K562 (cell line): ENCODE measurements around the gene NSUN6. TPM values are rescaled to one million over a fixed set of nuclear protein-coding genes. Genes with fewer than 3 reads are reported as not detected.
A peak's percentile ranks its signal among the peaks of the same experiment; 100 is the strongest.

Source experiments
- ATAC-seq: fragments of 200-7000 bp; cut with Tn5 transposase; 3 replicates; pipeline ENCODE4 v1.9.1; 2020; ENCODE audit warnings: moderate library complexity
- BruUV-seq: library from RNA; stranded (reverse); fragments of 400-500 nt; replicated peaks from 2 replicates; lab custom pipeline; 2021; lab: Mats Ljungman, UMichigan
- CTCF ChIA-PET: fragments of 300-600 bp; formaldehyde crosslinking; extraction: SDS; loops from one replicate; lab custom pipeline; 2021; ENCODE audit warnings: low intra/inter-chr PET ratio; lab: Yijun Ruan, JAX
- POLR2A ChIA-PET: fragments of 300-600, 350-650 bp; sonication (Branson Sonifier 250); formaldehyde crosslinking; extraction: SDS; loops from one replicate; lab custom pipeline; 2021; ENCODE audit warnings: antibody characterized with exemption, inconsistent platforms; lab: Yijun Ruan, JAX
- DNase-seq, 4 experiments: peaks; one replicate each; pipeline versions ENCODE4 v3.0.0 to v3.0.0-alpha.2; 2011 to 2018; ENCODE audit warnings: low spot score in 3 of 4, mixed read lengths in 3 of 4; ENCODE audit errors: extremely low read depth in 1 of 4
- FAIRE-seq: peaks from 2 replicates; lab custom pipeline; 2011; peaks lifted over from hg19 to GRCh38; lab: Jason Lieb, UNC
- H2AFZ ChIP-seq: 2 replicates; pipeline ENCODE4 v1.6.0; 2011; ENCODE audit warnings: low read depth, low read length, control low read depth, inconsistent platforms
- H3K27ac ChIP-seq: fragments of 200-600 bp; 3 replicates; pipeline ENCODE4 v1.8.0; 2011; ENCODE audit warnings: low read depth, mild to moderate bottlenecking, control low read depth, inconsistent platforms, low read length, moderate library complexity, mixed read lengths; ENCODE audit errors: extremely low read depth
- H3K27me3 ChIP-seq, 2 experiments: fragments of 300-600 bp in 1 of 2; 2 replicates in 1 of 2; 3 replicates in 1 of 2; pipeline versions ENCODE4 v1.6.0 to v1.8.0; 2011; ENCODE audit warnings: inconsistent platforms in 2 of 2, low read length in 2 of 2, mild to moderate bottlenecking in 1 of 2, mixed read lengths in 1 of 2, moderate library complexity in 1 of 2; ENCODE audit not compliant: control insufficient read depth in 2 of 2, insufficient read depth in 2 of 2
- H3K36me3 ChIP-seq: fragments of 300-600 bp; 3 replicates; pipeline ENCODE4 v1.8.0; 2011; ENCODE audit warnings: mild to moderate bottlenecking, low read length, inconsistent platforms; ENCODE audit not compliant: control insufficient read depth, insufficient read depth
- H3K4me1 ChIP-seq, 2 experiments: fragments of 200-600 bp in 1 of 2; replicated peaks in 1 of 2; 2 replicates in 1 of 2; 3 replicates in 1 of 2; pipeline versions ENCODE4 v1.5.1 to v1.8.0; 2011; ENCODE audit warnings: inconsistent platforms in 2 of 2, low read length in 2 of 2, mild to moderate bottlenecking in 1 of 2, mixed read lengths in 1 of 2, moderate library complexity in 1 of 2; ENCODE audit not compliant: control insufficient read depth in 2 of 2, insufficient read depth in 2 of 2
- H3K4me2 ChIP-seq: 2 replicates; pipeline ENCODE4 v1.6.1; 2011; ENCODE audit warnings: low read length, control low read depth, inconsistent platforms, mixed read lengths; ENCODE audit not compliant: insufficient read depth
- H3K4me3 ChIP-seq: fragments of 200-600 bp; sonication (generic), shearing (Covaris generic); 2 replicates; pipeline ENCODE4 v1.5.1; 2016; ENCODE audit warnings: control low read depth, inconsistent platforms
- H3K79me2 ChIP-seq: fragments of 200-600 bp; 3 replicates; pipeline ENCODE4 v1.8.0; 2011; ENCODE audit warnings: low read length, inconsistent platforms; ENCODE audit not compliant: control insufficient read depth, insufficient read depth
- H3K9ac ChIP-seq, 2 experiments: 2 replicates each; pipeline versions ENCODE4 v1.6.0 to v1.6.1; 2011; ENCODE audit warnings: low read depth in 2 of 2, low read length in 2 of 2, control low read depth in 1 of 2, inconsistent platforms in 1 of 2, mild to moderate bottlenecking in 1 of 2, mixed read lengths in 1 of 2; ENCODE audit not compliant: insufficient read depth in 1 of 2
- H3K9me1 ChIP-seq: one replicate; pipeline ENCODE4 v1.6.0; 2011; ENCODE audit warnings: inconsistent platforms, mild to moderate bottlenecking, low read length, moderate library complexity; ENCODE audit not compliant: control insufficient read depth, insufficient read depth
- H3K9me3 ChIP-seq: replicated peaks from 2 replicates; pipeline ENCODE4 v1.5.1; 2011; ENCODE audit warnings: low read depth, low read length, inconsistent platforms; ENCODE audit not compliant: control insufficient read depth, insufficient read depth
- H4K20me1 ChIP-seq: replicated peaks from 2 replicates; pipeline ENCODE4 v1.6.1; 2011; ENCODE audit warnings: low read length, inconsistent platforms, mixed read lengths; ENCODE audit not compliant: control insufficient read depth, insufficient read depth
- ATF3 ChIP-seq, 2 experiments: fragments of 450-650 bp in 1 of 2; sonication (generic) in 1 of 2; formaldehyde crosslinking in 1 of 2; IDR thresholded peaks in 1 of 2; conservative IDR thresholded peaks in 1 of 2; 2 replicates each; pipeline versions ENCODE4 v1.6.1 to v1.8.1; 2016 to 2023; ENCODE audit warnings: mild to moderate bottlenecking in 2 of 2, moderate library complexity in 2 of 2, inconsistent platforms in 1 of 2, missing genetic modification reagents in 1 of 2
- BMI1 ChIP-seq: fragments of 150-350 bp; IDR thresholded peaks from 2 replicates; pipeline ENCODE4 v1.6.1; 2014; ENCODE audit warnings: low read length
- FOSL1 ChIP-seq: fragments of 200-800 bp; sonication (Bioruptor generic); conservative IDR thresholded peaks from 2 replicates; pipeline ENCODE4 v1.6.1; 2016; ENCODE audit warnings: missing genetic modification characterization, missing compliant biosample characterization
- HDAC3 ChIP-seq: fragments of 450-650 bp; IDR thresholded peaks from 2 replicates; pipeline ENCODE4 v1.6.1; 2018; ENCODE audit warnings: borderline replicate concordance, mild to moderate bottlenecking, moderate library complexity; ENCODE audit not compliant: partially characterized antibody
- KAT8 ChIP-seq: fragments of 450-650 bp; IDR thresholded peaks from 2 replicates; pipeline ENCODE4 v1.6.1; 2016; ENCODE audit warnings: low read depth, mild to moderate bottlenecking
- MEF2D ChIP-seq: conservative IDR thresholded peaks from 2 replicates; pipeline ENCODE4 v1.6.1; 2016; ENCODE audit warnings: low read depth, missing genetic modification characterization, missing compliant biosample characterization
- NFE2L1 ChIP-seq: fragments of 450-650 bp; IDR thresholded peaks from 2 replicates; pipeline ENCODE4 v1.6.1; 2016; ENCODE audit warnings: missing genetic modification characterization, low read depth, mild to moderate bottlenecking, missing compliant biosample characterization, moderate library complexity, borderline replicate concordance
- SUPT5H ChIP-seq: fragments of 450-650 bp; IDR thresholded peaks from 2 replicates; pipeline ENCODE4 v1.6.1; 2016
- TAF7 ChIP-seq: fragments of 450-650 bp; IDR thresholded peaks from 2 replicates; pipeline ENCODE4 v1.6.1; 2016; ENCODE audit warnings: missing genetic modification characterization, missing compliant biosample characterization
- ZNF445 ChIP-seq: fragments of 250-450 bp; sonication (Bioruptor Pico); IDR thresholded peaks from 2 replicates; pipeline ENCODE4 v1.4.0; 2020; ENCODE audit warnings: low read depth, mild to moderate bottlenecking, moderate library complexity
- ZNF586 ChIP-seq: fragments of 450-650 bp; formaldehyde crosslinking; conservative IDR thresholded peaks from 2 replicates; pipeline ENCODE4 v1.4.0; 2020; ENCODE audit warnings: mild to moderate bottlenecking, moderate library complexity
- WGBS: fragments of 100-300 bp; shearing (Covaris generic); methylation state at CpG from one replicate; pipeline ENCODE4 v1.1.6; 2016; ENCODE audit warnings: low coverage, mixed read lengths; ENCODE audit not compliant: insufficient coverage; ENCODE audit errors: missing lambda C conversion rate; 5-methylcytosine and 5-hydroxymethylcytosine counted together
- in situ Hi-C: fragments of 300-500 bp; cut with MboI; formaldehyde crosslinking; loops from 4 replicates; pipeline ENCODE4 v1.15.0; 2018; ENCODE audit warnings: inconsistent platforms, mixed read lengths
- intact Hi-C: fragments of 100-400 bp; cut with micrococcal nuclease; formaldehyde crosslinking; loops from 2 replicates; pipeline ENCODE4 v1.14.2; 2022
- polyA plus RNA-seq, 8 experiments: library from polyadenylated mRNA; depleted of rRNA in 4 of 8; stranded (reverse) in 5 of 8; unstranded in 3 of 8; fragments of >200 nt; fragmentation: Nextera tagmentation in 2 of 8; fragmentation: Illumina TruSeq in 1 of 8; extraction: Ambion mirVana in 2 of 8; extraction: Trizol in 1 of 8; gene quantifications; 2 replicates each; pipeline versions ENCODE4 v1.2.1 to v1.2.3, GENCODE V29; 2011 to 2014; ENCODE audit warnings: inconsistent platforms in 1 of 8, missing spikeins in 1 of 8
- total RNA-seq, 7 experiments: library from RNA; depleted of rRNA in 6 of 7; stranded (reverse); fragments of >200 nt in 6 of 7; fragmentation: Illumina TruSeq in 2 of 7; extraction: Trizol in 2 of 7; gene quantifications; 2 replicates each; pipeline versions ENCODE4 v1.2.1 to v1.2.3, GENCODE V29; 2011 to 2021; ENCODE audit warnings: low replicate concordance in 1 of 7
- TF ChIP-seq, protein P1 (sequence below): sonication (generic); formaldehyde crosslinking; IDR thresholded peaks from 2 replicates; pipeline ENCODE4 v1.8.1; 2022; ENCODE audit warnings: missing genetic modification reagents
- TF ChIP-seq, protein P2 (sequence below): sonication (generic); formaldehyde crosslinking; IDR thresholded peaks from 2 replicates; pipeline ENCODE4 v1.9.0; 2022; ENCODE audit warnings: mild to moderate bottlenecking, missing genetic modification reagents

Gene NSUN6
- total and polyA plus RNA-seq, 9 of the 15 experiments (the other 6 are each of a cell fraction or from before 2014, with no cell fraction given) = 12.5 to 33.1 (median 24.2) TPM

DNA sequence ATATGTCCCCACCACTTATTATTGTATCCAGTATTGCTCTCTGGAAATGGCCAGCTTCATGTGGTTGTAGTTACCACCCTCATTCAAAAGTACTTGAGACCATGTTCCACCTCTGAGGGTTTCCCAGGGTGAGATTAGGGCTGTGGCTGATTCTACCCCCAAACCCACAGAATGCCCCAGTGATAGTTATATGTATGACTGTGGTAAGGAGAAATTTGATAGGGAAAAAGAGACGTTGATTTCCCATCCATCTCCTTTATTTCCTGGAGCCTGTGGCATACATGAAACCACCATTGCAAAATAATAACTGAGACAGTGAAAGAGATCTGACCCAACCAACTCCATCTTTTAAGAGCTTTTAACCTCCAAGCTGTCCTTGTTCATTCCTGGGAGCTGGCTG lies 33.0 kb upstream of the NSUN6 start (continued):
- TF ChIP-seq, protein P1, sequence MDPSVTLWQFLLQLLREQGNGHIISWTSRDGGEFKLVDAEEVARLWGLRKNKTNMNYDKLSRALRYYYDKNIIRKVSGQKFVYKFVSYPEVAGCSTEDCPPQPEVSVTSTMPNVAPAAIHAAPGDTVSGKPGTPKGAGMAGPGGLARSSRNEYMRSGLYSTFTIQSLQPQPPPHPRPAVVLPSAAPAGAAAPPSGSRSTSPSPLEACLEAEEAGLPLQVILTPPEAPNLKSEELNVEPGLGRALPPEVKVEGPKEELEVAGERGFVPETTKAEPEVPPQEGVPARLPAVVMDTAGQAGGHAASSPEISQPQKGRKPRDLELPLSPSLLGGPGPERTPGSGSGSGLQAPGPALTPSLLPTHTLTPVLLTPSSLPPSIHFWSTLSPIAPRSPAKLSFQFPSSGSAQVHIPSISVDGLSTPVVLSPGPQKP (CRISPR knock-in tag) = no peak
- TF ChIP-seq TAF7 (tag) (no peak), ZNF586 (CRISPR knock-in tag) (no peak), NFE2L1 (no peak), KAT8 (no peak), HDAC3 (no peak), BMI1 (no peak), MEF2D (no peak), ZNF445 (CRISPR knock-in tag) (no peak), SUPT5H (no peak)

- Histone ChIP-seq H3K4me3 (no peak overlapping the region), H3K27ac (no peak overlapping the region), H3K27me3 (peaks cover 0 to 5% of the 10 kb centered on the region in 2 experiments; a peak in 2 of 5 replicates), H3K36me3 (0 out of 3 replicates have a peak, but pooled peaks cover 2% of the 10 kb centered on the region), H3K9me3 (no peaks in the 10 kb centered on the region), H2AFZ (no peak overlapping the region), H3K9me1 (no peaks in the 10 kb centered on the region), H3K4me2 (no peak overlapping the region), H3K4me1 (no peaks in the 10 kb centered on the region; a peak in 1 of 5 replicates), H4K20me1 (no peaks in the 10 kb centered on the region), H3K79me2 (no peaks in the 10 kb centered on the region), H3K9ac (no peak overlapping the region)
- WGBS = 6% methylated on average over 1 of the region's 1 CpG
- FAIRE-seq (no peak), DNase-seq (no peak), ATAC-seq (no peak)
- CTCF ChIA-PET = no interaction called here
- intact Hi-C loops (no loop called here), in situ Hi-C loops (no loop called here)
- no TSS peak for BruUV-seq
- POLR2A ChIA-PET = interaction anchor here (1.1 kb wide), 1 partner anchor 11 kb away, joined by 4 read pairs; no protein-coding TSS in a partner anchor
- TF ChIP-seq ATF3 (IDR thresholded peaks at IDR 0.05) (peak; percentile 53), ATF3 (CRISPR knock-in tag; conservative IDR thresholded peaks at IDR 0.05) (no peak), FOSL1 (tag) (peak; percentile 78)
- TF ChIP-seq, protein P2, sequence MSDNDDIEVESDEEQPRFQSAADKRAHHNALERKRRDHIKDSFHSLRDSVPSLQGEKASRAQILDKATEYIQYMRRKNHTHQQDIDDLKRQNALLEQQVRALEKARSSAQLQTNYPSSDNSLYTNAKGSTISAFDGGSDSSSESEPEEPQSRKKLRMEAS (CRISPR knock-in tag) = no peak
Observed at GRCh38 chr10:18683427-18683826, 32.0 kb upstream of the NSUN6 start.
